DOHH2 (cell line): Measurements from ENCODE around the gene CA4.
"Not testable (repeated sequence)": the region's sequence is repeated elsewhere in the genome, so short reads cannot be mapped to it uniquely, and the experiment has no call there.

ENCODE experiments used
- H3F3A ChIP-seq: fragments of 200-600 bp; sonication (generic), shearing (Covaris generic); 2 replicates; pipeline ENCODE4 v1.6.0; 2016; ENCODE audit warnings: antibody characterized with exemption, mild to moderate bottlenecking; ENCODE audit not compliant: control insufficient read depth, insufficient read depth
- H3K27ac ChIP-seq: fragments of 200-600 bp; sonication (generic); 2 replicates; pipeline ENCODE4 v1.5.1; 2014; ENCODE audit warnings: low read depth, mild to moderate bottlenecking, low read length, moderate library complexity
- H3K27me3 ChIP-seq: fragments of 200-600 bp; sonication (generic); 2 replicates; pipeline ENCODE4 v1.6.1; 2014; ENCODE audit warnings: mild to moderate bottlenecking, low read length, mixed read lengths; ENCODE audit not compliant: control insufficient read depth
- H3K36me3 ChIP-seq: fragments of 200-600 bp; sonication (generic); 2 replicates; pipeline ENCODE4 v1.6.1; 2014; ENCODE audit warnings: mild to moderate bottlenecking, low read length, moderate library complexity, mixed read lengths; ENCODE audit not compliant: control insufficient read depth
- H3K4me1 ChIP-seq: fragments of 200-600 bp; sonication (generic); 2 replicates; pipeline ENCODE4 v1.6.1; 2014; ENCODE audit warnings: mild to moderate bottlenecking, low read length, mixed read lengths; ENCODE audit not compliant: control insufficient read depth
- H3K4me2 ChIP-seq: fragments of 200-600 bp; sonication (generic); 2 replicates; pipeline ENCODE4 v1.6.0; 2014; ENCODE audit warnings: mild to moderate bottlenecking, low read length, moderate library complexity
- H3K4me3 ChIP-seq: fragments of 200-600 bp; sonication (generic); 2 replicates; pipeline ENCODE4 v1.5.1; 2014; ENCODE audit warnings: mild to moderate bottlenecking, low read length, mixed read lengths
- H3K79me2 ChIP-seq: fragments of 200-600 bp; sonication (generic); 2 replicates; pipeline ENCODE4 v1.6.1; 2014; ENCODE audit warnings: mild to moderate bottlenecking, low read length, mixed read lengths; ENCODE audit not compliant: control insufficient read depth
- H3K9me2 ChIP-seq: fragments of 200-600 bp; sonication (generic); replicated peaks from 2 replicates; pipeline ENCODE4 v1.6.1; 2014; ENCODE audit warnings: mild to moderate bottlenecking, low read length, mixed read lengths; ENCODE audit not compliant: control insufficient read depth
- H3K9me3 ChIP-seq: fragments of 200-600 bp; sonication (generic); 2 replicates; pipeline ENCODE4 v1.6.1; 2014; ENCODE audit warnings: antibody characterized with exemption, low read length, mixed read lengths; ENCODE audit not compliant: control insufficient read depth, insufficient read depth
- H4K20me1 ChIP-seq: fragments of 200-600 bp; sonication (generic); 2 replicates; pipeline ENCODE4 v1.6.0; 2014; ENCODE audit warnings: low read depth, mild to moderate bottlenecking, antibody characterized with exemption, low read length, moderate library complexity; ENCODE audit not compliant: control insufficient read depth, insufficient read depth

CA4 gene

DNA sequence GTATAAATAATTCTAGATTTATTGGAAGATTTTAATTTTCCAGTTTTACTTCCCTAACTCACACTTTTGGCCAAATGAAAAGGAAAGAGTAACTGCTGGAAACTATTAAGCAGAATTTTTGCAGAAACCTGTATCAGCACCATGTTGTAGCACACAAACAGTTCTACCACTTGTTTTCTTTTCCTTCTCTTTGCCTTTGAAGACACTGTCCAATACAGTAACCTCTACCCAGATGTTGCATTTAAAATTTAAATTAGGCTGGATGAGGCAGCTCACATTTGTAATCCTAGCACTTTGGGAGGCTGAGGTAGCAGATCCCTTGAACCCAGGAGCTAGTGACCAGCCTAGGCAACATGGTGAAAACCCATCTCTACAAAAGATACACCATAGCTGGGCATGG lies 56.0 kb downstream of the CA4 start:
- H3K27me3 ChIP-seq, H3K36me3 ChIP-seq, H3K79me2 ChIP-seq, H3K27ac ChIP-seq, H3K9me3 ChIP-seq, H3F3A ChIP-seq, H4K20me1 ChIP-seq, H3K4me1 ChIP-seq, H3K4me3 ChIP-seq, H3K4me2 ChIP-seq, H3K9me2 ChIP-seq: not testable (repeated sequence)

DNA sequence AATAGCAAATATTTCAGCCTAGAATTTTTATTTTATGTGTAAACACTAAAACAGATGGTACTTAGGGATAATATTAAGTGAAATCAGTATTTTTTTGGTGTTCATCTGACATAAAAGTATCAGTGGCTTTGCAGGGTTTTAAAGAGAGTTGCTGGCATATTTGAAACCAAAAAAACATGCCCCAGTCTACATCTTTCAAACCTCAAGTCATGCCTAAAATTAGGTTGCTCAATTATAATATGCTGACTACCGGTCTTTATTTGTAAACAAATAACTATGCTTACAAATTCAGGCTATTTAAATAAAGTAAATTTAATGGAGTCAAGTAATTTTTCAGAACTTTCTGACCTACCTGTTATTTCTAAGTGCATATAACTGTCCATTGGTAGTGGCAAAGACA lies 58.5 kb downstream of the CA4 start:
- H4K20me1 ChIP-seq, H3K4me2 ChIP-seq, H3F3A ChIP-seq, H3K79me2 ChIP-seq, H3K4me1 ChIP-seq, H3K27ac ChIP-seq, H3K9me3 ChIP-seq, H3K4me3 ChIP-seq, H3K9me2 ChIP-seq, H3K27me3 ChIP-seq, H3K36me3 ChIP-seq: not testable (repeated sequence)
